ENCODE results near the gene PRDM13. TPM values are rescaled to one million over a fixed set of nuclear protein-coding genes. Genes with fewer than 3 reads are reported as not detected.

Gene PRDM13
- total and polyA plus RNA-seq, 2 of the 8 experiments (the other 6 are each of a cell fraction or from before 2014, with no cell fraction given), result 0.05 to 0.09 TPM

DNA sequence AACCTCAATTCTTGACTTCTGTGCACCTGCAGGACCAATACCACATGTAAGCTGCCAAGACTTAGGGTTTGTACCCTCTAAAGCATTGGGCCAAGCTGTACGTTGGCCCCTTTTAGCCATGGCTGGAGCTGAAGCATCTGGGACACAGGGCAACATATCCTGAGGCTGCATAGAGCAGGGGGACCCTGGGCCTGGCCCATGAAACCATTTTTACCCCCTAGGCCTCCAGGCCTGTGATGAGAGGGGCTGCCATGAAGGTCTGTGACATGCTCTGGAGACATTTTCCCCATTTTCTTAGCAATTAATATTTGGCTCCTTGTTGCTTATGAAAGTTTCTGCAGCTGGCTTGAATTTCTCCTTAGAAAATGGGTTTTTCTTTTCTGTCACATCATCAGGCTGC is 31.0 kb downstream of the PRDM13 start:
- H3K23ac ChIP-seq (ENCODE audit: insufficient read length), result no peak overlapping the region
- H3K79me1 ChIP-seq (ENCODE audit: low read depth, low read length), result no peaks in the 10 kb centered on the region
- no peak overlapping the region for H4K91ac ChIP-seq (replicated peaks; ENCODE audit: insufficient read length, low read length)
- H4K20me1 ChIP-seq (replicated peaks in 1 of 2; ENCODE audit: control insufficient read depth in 1 of 2, insufficient read depth in 2 of 2, low read length in 2 of 2), result no peaks in the 10 kb centered on the region
- H3K9ac ChIP-seq (replicated peaks in 1 of 4; ENCODE audit: extremely low read depth in 1 of 4, low read depth in 3 of 4, low read length in 3 of 4), result no peak overlapping the region
- no peaks in the 10 kb centered on the region for H3K23me2 ChIP-seq (ENCODE audit: low read depth, low read length)
- no peak overlapping the region for H2AK5ac ChIP-seq (ENCODE audit: low read depth, low read length)
- H3K79me2 ChIP-seq (ENCODE audit: control insufficient read depth in 1 of 2, insufficient read depth in 2 of 2, low read length in 2 of 2), result no peaks in the 10 kb centered on the region
- no peak overlapping the region for H2AFZ ChIP-seq (ENCODE audit: low read length)
- H2BK20ac ChIP-seq (ENCODE audit: low read length), result no peak overlapping the region
- no peak overlapping the region for H2BK5ac ChIP-seq (ENCODE audit: low read depth, low read length)
- H3K14ac ChIP-seq (ENCODE audit: insufficient read length), result no peak overlapping the region
- no peak overlapping the region for H3K4me2 ChIP-seq (ENCODE audit: insufficient read depth in 1 of 2, low read depth in 2 of 2, low read length in 2 of 2)
- peaks cover 11 to 18% of the 10 kb centered on the region in 2 experiments for H3K9me3 ChIP-seq (ENCODE audit: insufficient read depth in 2 of 2, low read depth in 1 of 2, low read length in 1 of 2)
- H3K4me1 ChIP-seq (replicated peaks in 1 of 4; ENCODE audit: control insufficient read depth in 3 of 4, insufficient read depth in 4 of 4, low read length in 3 of 4), result no peaks in the 10 kb centered on the region
- FAIRE-seq (no peak), DNase-seq (ENCODE audit: low read depth in 1 of 2, low spot score in 2 of 2) (no peak)
- no peaks in the 10 kb centered on the region for H3K36me3 ChIP-seq (ENCODE audit: control insufficient read depth in 2 of 4, insufficient read depth in 4 of 4, low read length in 3 of 4)
- H3K27me3 ChIP-seq (replicated peaks in 1 of 4; ENCODE audit: control insufficient read depth in 3 of 4, extremely low read depth in 1 of 4, insufficient read depth in 3 of 4, low read length in 3 of 4), result no peaks in the 10 kb centered on the region
- no peak overlapping the region for H4K8ac ChIP-seq (ENCODE audit: extremely low read depth, insufficient read depth, low read length)
- no peak overlapping the region for H2BK12ac ChIP-seq (ENCODE audit: low read depth, low read length)
- no peak overlapping the region for H3K18ac ChIP-seq (ENCODE audit: extremely low read depth, low read length)
- CTCF ChIA-PET (ENCODE audit: partially characterized antibody), result no interaction called here
- WGBS, 2 experiments (ENCODE audit: extremely low coverage in 1 of 2, insufficient coverage in 1 of 2, insufficient read length in 1 of 2, insufficient replicate concordance in 2 of 2, low coverage in 1 of 2, low lambda C conversion rate in 2 of 2, missing lambda C conversion rate in 1 of 2), result 58% methylated on average over 1 of the region's 1 CpG; no CpG with 5 or more reads in 1 of the 2 experiments
- H3K56ac ChIP-seq (replicated peaks; ENCODE audit: insufficient read length, low read depth, low read length), result no peak overlapping the region
- H2BK15ac ChIP-seq (ENCODE audit: low read length), result no peak overlapping the region
- no peak overlapping the region for H3K4ac ChIP-seq (replicated peaks; ENCODE audit: insufficient read length, low read depth, low read length)
- TF ChIP-seq ATF2 (IDR thresholded peaks at IDR 0.05; ENCODE audit: low read length) (no peak), SAP30 (IDR thresholded peaks at IDR 0.05; ENCODE audit: insufficient read depth, insufficient replicate concordance, low read length) (no peak), HDAC6 (IDR thresholded peaks at IDR 0.05; ENCODE audit: low read depth, low read length) (no peak), FOSL1 (IDR thresholded peaks at IDR 0.05; ENCODE audit: insufficient read depth, low read depth, low read length) (no peak), NANOG (IDR thresholded peaks at IDR 0.05; ENCODE audit: insufficient read depth, low read depth, low read length, poor library complexity, severe bottlenecking) (no peak), SP2 (IDR thresholded peaks at IDR 0.05; ENCODE audit: low read length) (no peak)
- H3K27ac ChIP-seq (ENCODE audit: low read depth, low read length), result no peak overlapping the region
- no peak overlapping the region for H3K4me3 ChIP-seq (ENCODE audit: extremely low read depth in 1 of 4, insufficient read depth in 2 of 4, low read depth in 3 of 4, low read length in 4 of 4)
- H4K5ac ChIP-seq (ENCODE audit: insufficient read length, low read depth, low read length), result no peak overlapping the region
- POLR2A ChIA-PET (ENCODE audit: partially characterized antibody), result no interaction called here
- no peak overlapping the region for H2BK120ac ChIP-seq (replicated peaks; ENCODE audit: low read depth, low read length)
